BLaER1 (cell line): ENCODE data around the gene PRR20A.
"Not testable (repeated sequence)": the region's sequence is repeated elsewhere in the genome, so short reads cannot be mapped to it uniquely, and the experiment has no call there.

Source experiments
- H3K27ac ChIP-seq: shearing (Covaris generic); formaldehyde crosslinking; 2 replicates; pipeline ENCODE4 v1.8.1; 2022
- H3K27me3 ChIP-seq: shearing (Covaris generic); formaldehyde crosslinking; 2 replicates; pipeline ENCODE4 v1.8.1; 2022
- H3K36me3 ChIP-seq: shearing (Covaris generic); formaldehyde crosslinking; 2 replicates; pipeline ENCODE4 v1.8.1; 2022
- H3K4me1 ChIP-seq: shearing (Covaris generic); formaldehyde crosslinking; 2 replicates; pipeline ENCODE4 v1.8.1; 2022
- H3K4me2 ChIP-seq: shearing (Covaris generic); formaldehyde crosslinking; 2 replicates; pipeline ENCODE4 v1.8.1; 2022
- H3K4me3 ChIP-seq: shearing (Covaris generic); formaldehyde crosslinking; 2 replicates; pipeline ENCODE4 v1.8.1; 2022
- H3K9ac ChIP-seq: shearing (Covaris generic); formaldehyde crosslinking; 2 replicates; pipeline ENCODE4 v1.8.1; 2022
- H3K9me3 ChIP-seq: shearing (Covaris generic); formaldehyde crosslinking; 2 replicates; pipeline ENCODE4 v1.8.1; 2022
- H4K20me1 ChIP-seq: shearing (Covaris generic); formaldehyde crosslinking; 2 replicates; pipeline ENCODE4 v1.8.1; 2022
- Cebpa-rat ChIP-seq: shearing (Covaris generic); IDR thresholded peaks from 2 replicates; pipeline ENCODE4 v1.8.1; 2022

The PRR20A gene

DNA sequence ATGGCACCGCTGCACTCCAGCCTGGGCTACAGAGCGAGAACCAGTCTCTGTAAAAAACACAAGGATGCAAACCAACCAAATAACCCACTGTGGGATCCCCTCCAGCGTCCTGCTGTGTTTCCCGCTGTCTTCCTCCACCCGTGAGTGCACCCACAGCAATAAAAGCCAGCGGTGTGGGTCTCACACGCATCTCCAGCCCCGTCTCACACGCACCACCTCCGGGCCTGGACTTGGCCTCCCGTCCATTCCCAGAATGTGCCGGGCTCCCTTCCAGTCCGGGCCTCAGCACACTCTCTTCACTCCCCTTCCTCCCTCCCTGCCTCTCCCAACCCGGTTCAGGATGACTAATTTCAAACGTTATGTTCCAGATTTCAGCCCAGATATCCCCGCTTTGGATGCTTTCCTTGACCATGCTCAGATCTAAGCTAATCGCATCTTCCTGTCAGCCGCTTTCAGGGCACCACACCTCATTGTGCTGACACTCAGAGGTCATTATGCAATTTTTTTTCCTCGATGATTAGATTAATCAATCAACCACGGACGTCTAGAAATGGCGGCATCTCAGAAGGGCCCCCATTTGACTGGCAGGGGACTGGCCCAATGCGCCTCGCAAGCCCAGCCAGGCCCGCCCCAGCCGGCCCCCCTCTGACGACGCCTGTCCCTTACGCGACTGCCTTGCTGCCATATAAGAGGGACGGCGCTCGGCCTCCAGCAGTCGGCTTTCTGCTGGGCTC is at the start of gene PRR20A:
Gene PRR20A (plus strand): TSS at position 684 of the 734 bp plus-strand sequence. CDS start 387 bp downstream, outside the sequence.
- not testable (repeated sequence) for H3K27ac ChIP-seq, H3K36me3 ChIP-seq, H3K4me1 ChIP-seq, H3K9ac ChIP-seq, H3K27me3 ChIP-seq, H3K4me3 ChIP-seq, H4K20me1 ChIP-seq, H3K9me3 ChIP-seq, H3K4me2 ChIP-seq

DNA sequence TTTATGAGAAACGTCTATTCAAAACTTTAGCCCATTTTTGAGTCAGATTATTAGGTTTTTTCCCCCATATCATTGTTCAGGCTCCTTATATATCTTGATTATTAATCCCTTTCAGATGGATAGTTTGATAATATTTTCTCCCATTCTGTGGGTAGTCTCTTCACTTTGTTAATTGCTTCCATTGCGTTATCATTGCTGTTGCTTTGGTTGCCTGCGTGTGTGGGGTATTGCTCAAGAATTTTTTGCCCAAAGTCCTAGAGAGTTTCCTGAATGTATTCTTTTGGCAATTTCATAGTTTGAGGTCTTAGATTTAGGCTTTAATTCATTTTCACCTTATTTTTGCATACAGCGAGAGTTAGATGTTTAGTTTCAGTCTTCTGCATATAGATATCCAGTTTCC is 25.8 kb upstream of the PRR20A start:
- Histone ChIP-seq H3K4me2 (no peak overlapping the region), H3K27me3 (no peaks in the 10 kb centered on the region), H3K4me3 (no peak overlapping the region), H3K36me3 (no peaks in the 10 kb centered on the region), H3K9ac (no peak overlapping the region), H4K20me1 (no peaks in the 10 kb centered on the region), H3K27ac (no peak overlapping the region), H3K4me1 (no peaks in the 10 kb centered on the region), H3K9me3 (no peaks in the 10 kb centered on the region)
- TF ChIP-seq Cebpa-rat = no peak

DNA sequence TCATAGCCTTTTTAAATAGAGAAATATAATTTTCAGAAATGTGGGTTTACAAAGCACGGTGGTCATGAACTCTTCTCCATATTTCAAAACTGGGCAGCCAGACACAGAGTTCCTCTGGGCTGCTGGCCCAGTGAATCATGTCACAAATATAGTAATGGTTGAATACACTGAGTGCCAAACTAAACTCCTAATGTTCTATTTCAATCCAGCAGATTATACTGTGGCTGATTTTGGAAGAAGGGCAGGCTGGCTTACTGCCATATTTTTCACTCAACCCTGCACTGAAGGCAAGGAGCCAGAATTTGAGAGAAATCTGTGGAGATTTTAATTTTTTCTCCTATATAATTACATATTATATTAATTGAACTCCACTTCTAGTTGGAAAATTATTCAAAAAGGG is 17.0 kb upstream of the PRR20A start:
- no peaks in the 10 kb centered on the region for H3K36me3 ChIP-seq
- TF ChIP-seq Cebpa-rat = no peak
- H3K27me3 ChIP-seq = no peaks in the 10 kb centered on the region
- H3K9me3 ChIP-seq = no peaks in the 10 kb centered on the region
- H3K4me1 ChIP-seq = no peaks in the 10 kb centered on the region
- no peaks in the 10 kb centered on the region for H4K20me1 ChIP-seq
- H3K4me3 ChIP-seq = no peak overlapping the region
- H3K4me2 ChIP-seq = no peak overlapping the region
- H3K9ac ChIP-seq = no peak overlapping the region
- no peak overlapping the region for H3K27ac ChIP-seq

- no peak overlapping the region for H3K9ac ChIP-seq
- no peaks in the 10 kb centered on the region for H4K20me1 ChIP-seq
- H3K9me3 ChIP-seq = no peaks in the 10 kb centered on the region
- H3K4me2 ChIP-seq = no peak overlapping the region
- H3K4me1 ChIP-seq = no peaks in the 10 kb centered on the region
- no peak for TF ChIP-seq Cebpa-rat
- H3K27ac ChIP-seq = no peak overlapping the region
- no peak overlapping the region for H3K4me3 ChIP-seq
- H3K36me3 ChIP-seq = no peaks in the 10 kb centered on the region
- no peaks in the 10 kb centered on the region for H3K27me3 ChIP-seq
These were observed 11.8 kb upstream of the PRR20A start for GRCh38 chr13:57128909-57129308.

DNA sequence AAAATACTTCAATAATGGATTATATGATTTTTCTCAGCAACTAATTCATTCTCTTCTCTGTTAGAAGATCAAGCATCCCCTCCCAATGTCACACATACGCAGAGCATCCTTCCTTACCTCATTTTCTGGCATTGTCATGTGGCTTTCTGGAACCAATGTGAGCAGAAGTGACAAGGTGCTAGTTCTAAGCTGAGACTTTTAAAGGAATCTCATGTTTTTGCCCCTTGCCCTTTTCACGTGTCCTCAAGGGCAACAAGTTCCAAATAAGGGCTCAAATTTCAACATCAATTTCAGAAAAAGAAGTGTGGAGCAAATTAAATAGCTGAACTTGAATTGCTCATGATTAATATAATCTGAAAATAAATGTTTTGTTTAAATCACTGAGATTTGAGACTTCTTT is 4.6 kb upstream of the PRR20A start:
- Histone ChIP-seq H3K36me3 (no peaks in the 10 kb centered on the region), H3K4me3 (no peak overlapping the region), H3K4me1 (no peaks in the 10 kb centered on the region), H4K20me1 (no peaks in the 10 kb centered on the region), H3K9ac (no peak overlapping the region), H3K27me3 (no peaks in the 10 kb centered on the region), H3K9me3 (no peaks in the 10 kb centered on the region), H3K27ac (no peak overlapping the region), H3K4me2 (no peak overlapping the region)
- TF ChIP-seq Cebpa-rat = no peak

- no peak overlapping the region for H3K4me2 ChIP-seq
- no peak overlapping the region for H3K27ac ChIP-seq
- no peak overlapping the region for H3K9ac ChIP-seq
- H3K4me3 ChIP-seq = no peak overlapping the region
- no peaks in the 10 kb centered on the region for H3K27me3 ChIP-seq
- no peaks in the 10 kb centered on the region for H3K9me3 ChIP-seq
- no peaks in the 10 kb centered on the region for H3K4me1 ChIP-seq
- no peak for TF ChIP-seq Cebpa-rat
- H4K20me1 ChIP-seq = no peaks in the 10 kb centered on the region
- H3K36me3 ChIP-seq = no peaks in the 10 kb centered on the region
These were observed 3.1 kb upstream of the PRR20A start for GRCh38 chr13:57137585-57137984.

GRCh38 chr13:57138988-57139387 is 1.7 kb upstream of the PRR20A start:
- H3K9ac ChIP-seq = no peak overlapping the region
- no peak overlapping the region for H3K27ac ChIP-seq

DNA sequence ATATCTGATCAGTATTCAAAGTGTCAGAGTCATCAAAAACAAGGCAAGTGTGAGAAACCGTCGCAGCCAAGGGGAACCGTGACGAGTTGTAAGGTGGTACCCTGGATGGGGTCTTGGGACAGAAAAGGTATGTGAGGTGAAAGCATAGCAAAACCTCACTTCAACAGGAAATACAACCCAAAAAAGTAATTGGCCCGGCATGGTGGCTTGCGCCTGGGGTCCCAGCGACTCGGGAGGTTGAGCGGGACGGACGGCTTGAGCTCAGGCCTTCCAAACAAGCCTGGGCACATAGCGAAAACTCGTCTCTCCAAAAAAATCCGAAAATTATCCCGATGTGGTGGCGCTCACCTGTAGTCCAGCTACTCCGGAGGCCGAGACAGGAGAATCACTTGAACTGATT is 937 bp upstream of the PRR20A start:
- not testable (repeated sequence) for H3K4me1 ChIP-seq, H3K9me3 ChIP-seq, H4K20me1 ChIP-seq, H3K27me3 ChIP-seq, H3K9ac ChIP-seq, H3K4me3 ChIP-seq, H3K36me3 ChIP-seq, H3K4me2 ChIP-seq, H3K27ac ChIP-seq

More at GRCh38 chr13:57138988-57139387, 1.7 kb upstream of the PRR20A start:
- Histone ChIP-seq H3K9me3 (no peaks in the 10 kb centered on the region), H4K20me1 (no peaks in the 10 kb centered on the region), H3K4me2 (no peak overlapping the region), H3K36me3 (no peaks in the 10 kb centered on the region), H3K4me3 (no peak overlapping the region), H3K27me3 (no peaks in the 10 kb centered on the region), H3K4me1 (no peaks in the 10 kb centered on the region)
- TF ChIP-seq Cebpa-rat = no peak

GRCh38 chr13:57147188-57147587 is 6.5 kb downstream of the PRR20A start, which contains the start of gene PRR20B:
Gene PRR20B, plus strand, starts transcription at chr13:57147488. Its CDS starts 387 bp downstream, at chr13:57147875.
- not testable (repeated sequence) for H3K4me2 ChIP-seq, H3K4me3 ChIP-seq, H3K9ac ChIP-seq, H3K27me3 ChIP-seq, H3K4me1 ChIP-seq, H4K20me1 ChIP-seq, H3K9me3 ChIP-seq, H3K36me3 ChIP-seq, H3K27ac ChIP-seq

GRCh38 chr13:57148106-57148505 is 7.4 kb downstream of the PRR20A start:
- not testable (repeated sequence) for H3K36me3 ChIP-seq, H3K4me1 ChIP-seq, H3K9ac ChIP-seq, H4K20me1 ChIP-seq, H3K4me2 ChIP-seq, H3K4me3 ChIP-seq, H3K9me3 ChIP-seq, H3K27ac ChIP-seq, H3K27me3 ChIP-seq

- H3K36me3 ChIP-seq, H3K4me1 ChIP-seq, H3K27me3 ChIP-seq, H3K4me3 ChIP-seq, H3K27ac ChIP-seq, H3K9me3 ChIP-seq, H4K20me1 ChIP-seq, H3K4me2 ChIP-seq, H3K9ac ChIP-seq: not testable (repeated sequence)
These were observed 13.0 kb downstream of the PRR20A start, which contains the start of gene PRR20C for GRCh38 chr13:57153761-57154160. Gene PRR20C, plus strand, starts transcription at chr13:57154061. Its CDS starts 387 bp downstream, at chr13:57154448.

DNA sequence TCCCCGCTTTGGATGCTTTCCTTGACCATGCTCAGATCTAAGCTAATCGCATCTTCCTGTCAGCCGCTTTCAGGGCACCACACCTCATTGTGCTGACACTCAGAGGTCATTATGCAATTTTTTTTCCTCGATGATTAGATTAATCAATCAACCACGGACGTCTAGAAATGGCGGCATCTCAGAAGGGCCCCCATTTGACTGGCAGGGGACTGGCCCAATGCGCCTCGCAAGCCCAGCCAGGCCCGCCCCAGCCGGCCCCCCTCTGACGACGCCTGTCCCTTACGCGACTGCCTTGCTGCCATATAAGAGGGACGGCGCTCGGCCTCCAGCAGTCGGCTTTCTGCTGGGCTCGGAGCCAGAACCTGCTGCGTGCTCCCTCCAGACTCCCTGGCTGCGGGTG is 19.6 kb downstream of the PRR20A start, which contains the start of gene PRR20D:
Gene PRR20D (plus strand): TSS at position 301 of the 400 bp plus-strand sequence. CDS start 387 bp downstream, outside the sequence.
- H3K4me1 ChIP-seq, H3K27me3 ChIP-seq, H3K36me3 ChIP-seq, H4K20me1 ChIP-seq, H3K27ac ChIP-seq, H3K4me2 ChIP-seq, H3K9ac ChIP-seq, H3K9me3 ChIP-seq, H3K4me3 ChIP-seq: not testable (repeated sequence)

DNA sequence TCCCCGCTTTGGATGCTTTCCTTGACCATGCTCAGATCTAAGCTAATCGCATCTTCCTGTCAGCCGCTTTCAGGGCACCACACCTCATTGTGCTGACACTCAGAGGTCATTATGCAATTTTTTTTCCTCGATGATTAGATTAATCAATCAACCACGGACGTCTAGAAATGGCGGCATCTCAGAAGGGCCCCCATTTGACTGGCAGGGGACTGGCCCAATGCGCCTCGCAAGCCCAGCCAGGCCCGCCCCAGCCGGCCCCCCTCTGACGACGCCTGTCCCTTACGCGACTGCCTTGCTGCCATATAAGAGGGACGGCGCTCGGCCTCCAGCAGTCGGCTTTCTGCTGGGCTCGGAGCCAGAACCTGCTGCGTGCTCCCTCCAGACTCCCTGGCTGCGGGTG is 26.2 kb downstream of the PRR20A start, which contains the start of gene PRR20E:
Gene PRR20E (plus strand): TSS at position 301 of the 400 bp plus-strand sequence. CDS start 387 bp downstream, outside the sequence.
- not testable (repeated sequence) for H3K4me2 ChIP-seq, H4K20me1 ChIP-seq, H3K9ac ChIP-seq, H3K36me3 ChIP-seq, H3K4me3 ChIP-seq, H3K9me3 ChIP-seq, H3K4me1 ChIP-seq, H3K27ac ChIP-seq, H3K27me3 ChIP-seq
